HepG2 (cell line): Measurements from ENCODE around the gene NDUFAF8. TPM values are rescaled to one million over a fixed set of nuclear protein-coding genes. Genes with fewer than 3 reads are reported as not detected.

ENCODE experiments used
- ATAC-seq: fragments of 200-7000 bp; cut with Tn5 transposase; 3 replicates; pipeline ENCODE4 v1.9.1; 2020; ENCODE audit warnings: mild to moderate bottlenecking, moderate library complexity
- BruUV-seq: library from RNA; stranded (reverse); fragments of 400-500 nt; replicated peaks from 2 replicates; lab custom pipeline; 2021; lab: Mats Ljungman, UMichigan
- CTCF ChIA-PET: fragments of 300-600 bp; formaldehyde crosslinking; extraction: SDS; loops from one replicate; lab custom pipeline; 2021; ENCODE audit warnings: low total read pairs, inconsistent platforms, low intra/inter-chr PET ratio; lab: Yijun Ruan, JAX
- POLR2A ChIA-PET: fragments of 350-600 bp; sonication (Branson Sonifier 250); formaldehyde crosslinking; loops from one replicate; lab custom pipeline; 2020; ENCODE audit warnings: antibody characterized with exemption, inconsistent platforms; lab: Yijun Ruan, JAX
- DNase-seq: peaks from one replicate; pipeline ENCODE4 v3.0.0-alpha.2; 2015; ENCODE audit warnings: low spot score
- FAIRE-seq: peaks from 3 replicates; lab custom pipeline; 2011; peaks lifted over from hg19 to GRCh38; lab: Jason Lieb, UNC
- H2AFZ ChIP-seq: one replicate; pipeline ENCODE4 v1.6.1; 2011; ENCODE audit warnings: low read length, inconsistent platforms
- H3K27ac ChIP-seq: fragments of 300-600 bp; 3 replicates; pipeline ENCODE4 v1.8.0; 2011; ENCODE audit warnings: mixed run types, mild to moderate bottlenecking, mixed read lengths, low read length, inconsistent platforms; ENCODE audit not compliant: insufficient read depth; ENCODE audit errors: extremely low read length
- H3K27me3 ChIP-seq, 2 experiments: fragments of 200-600 bp in 1 of 2; 2 replicates in 1 of 2; 3 replicates in 1 of 2; pipeline versions ENCODE4 v1.6.0 to v1.8.0; 2011; ENCODE audit warnings: low read length in 2 of 2, mild to moderate bottlenecking in 2 of 2, moderate library complexity in 2 of 2, inconsistent platforms in 1 of 2; ENCODE audit not compliant: insufficient read depth in 2 of 2, control insufficient read depth in 1 of 2
- H3K36me3 ChIP-seq, 2 experiments: fragments of 200-600 bp in 1 of 2; replicated peaks in 1 of 2; 2 replicates in 1 of 2; 3 replicates in 1 of 2; pipeline versions ENCODE4 v1.5.1 to v1.8.0; 2011; ENCODE audit warnings: low read length in 2 of 2, inconsistent platforms in 1 of 2; ENCODE audit not compliant: insufficient read depth in 2 of 2, control insufficient read depth in 1 of 2
- H3K4me1 ChIP-seq: 2 replicates; pipeline ENCODE4 v1.5.1; 2012; ENCODE audit warnings: low read length, inconsistent platforms; ENCODE audit not compliant: insufficient read depth
- H3K4me2 ChIP-seq: 2 replicates; pipeline ENCODE4 v1.6.0; 2011; ENCODE audit warnings: low read depth, low read length, inconsistent platforms
- H3K4me3 ChIP-seq, 3 experiments: fragments of 200-600 bp in 1 of 3; sonication (generic), shearing (Covaris generic) in 1 of 3; replicated peaks in 1 of 3; 2 replicates each; pipeline ENCODE4 v1.5.1; 2011 to 2016; ENCODE audit warnings: low read length in 3 of 3, inconsistent platforms in 2 of 3, low read depth in 2 of 3, mild to moderate bottlenecking in 2 of 3, control low read depth in 1 of 3, mixed read lengths in 1 of 3; ENCODE audit not compliant: insufficient read depth in 1 of 3
- H3K79me2 ChIP-seq: one replicate; pipeline ENCODE4 v1.6.1; 2011; ENCODE audit warnings: low read length, inconsistent platforms; ENCODE audit not compliant: insufficient read depth
- H3K9ac ChIP-seq: 2 replicates; pipeline ENCODE4 v1.6.0; 2011; ENCODE audit warnings: mild to moderate bottlenecking, low read depth, low read length, inconsistent platforms; ENCODE audit not compliant: insufficient read depth
- H3K9me3 ChIP-seq: 2 replicates; pipeline ENCODE4 v1.5.1; 2012; ENCODE audit warnings: mild to moderate bottlenecking, low read length
- H4K20me1 ChIP-seq: 2 replicates; pipeline ENCODE4 v1.6.0; 2011; ENCODE audit warnings: inconsistent platforms, mild to moderate bottlenecking, low read length, moderate library complexity; ENCODE audit not compliant: insufficient read depth
- CENPT ChIP-seq: sonication (generic); formaldehyde crosslinking; IDR thresholded peaks from 2 replicates; pipeline ENCODE4 v1.8.0; 2022; ENCODE audit warnings: low read depth, mild to moderate bottlenecking, moderate library complexity, missing genetic modification reagents
- HES4 ChIP-seq: sonication (generic); formaldehyde crosslinking; IDR thresholded peaks from 2 replicates; pipeline ENCODE4 v1.9.0; 2021; ENCODE audit warnings: mild to moderate bottlenecking, missing genetic modification reagents, borderline replicate concordance
- KLF15 ChIP-seq: sonication (generic); formaldehyde crosslinking; IDR thresholded peaks from 2 replicates; pipeline ENCODE4 v1.8.1; 2023; ENCODE audit warnings: borderline replicate concordance, mild to moderate bottlenecking, inconsistent platforms, missing genetic modification reagents, mixed read lengths
- MED13 ChIP-seq: sonication (generic); formaldehyde crosslinking; IDR thresholded peaks from 2 replicates; pipeline ENCODE4 v1.5.0; 2020; ENCODE audit warnings: missing genetic modification reagents
- NCOA5 ChIP-seq: sonication (generic); formaldehyde crosslinking; IDR thresholded peaks from 2 replicates; pipeline ENCODE4 v1.4.0; 2020; ENCODE audit warnings: missing genetic modification reagents
- TRIM22 ChIP-seq: fragments of 450-650 bp; IDR thresholded peaks from 2 replicates; pipeline ENCODE4 v1.6.1; 2017
- ZBTB14 ChIP-seq: sonication (generic); formaldehyde crosslinking; IDR thresholded peaks from 2 replicates; pipeline ENCODE4 v1.4.0; 2020; ENCODE audit warnings: missing genetic modification reagents
- ZNF496 ChIP-seq: sonication (generic); formaldehyde crosslinking; IDR thresholded peaks from 2 replicates; pipeline ENCODE4 v1.8.1; 2023; ENCODE audit warnings: mild to moderate bottlenecking, moderate library complexity, missing genetic modification reagents; ENCODE audit not compliant: insufficient replicate concordance
- ZNF678 ChIP-seq: sonication (generic); formaldehyde crosslinking; IDR thresholded peaks from 2 replicates; pipeline ENCODE4 v1.4.0; 2020; ENCODE audit warnings: mild to moderate bottlenecking, missing genetic modification reagents
- WGBS: methylation state at CpG from one replicate; pipeline ENCODE4 v1.1.6; 2017; ENCODE audit warnings: low lambda C conversion rate; 5-methylcytosine and 5-hydroxymethylcytosine counted together
- in situ Hi-C: cut with HindIII; loops from 2 replicates; pipeline ENCODE4 v1.10.0; 2017; ENCODE audit warnings: low pct_unique_long_range_greater_than_20kb; ENCODE audit not compliant: extremely low pct_ligation_motif_present
- intact Hi-C: fragments of 100-400 bp; cut with micrococcal nuclease; formaldehyde crosslinking; loops from one replicate; pipeline ENCODE4 v1.10.0; 2022; ENCODE audit not compliant: unreplicated experiment
- polyA plus RNA-seq, 8 experiments: library from polyadenylated mRNA; depleted of rRNA in 3 of 8; stranded (reverse) in 7 of 8; unstranded in 1 of 8; fragments of >200 nt; fragmentation: Illumina TruSeq in 4 of 8; extraction: Trizol in 4 of 8; gene quantifications; 2 replicates each; pipeline versions ENCODE4 v1.2.1 to v1.2.3, GENCODE V29; 2011 to 2016; ENCODE audit warnings: low read depth in 4 of 8, missing spikeins in 1 of 8, mixed read lengths in 1 of 8; ENCODE audit not compliant: insufficient read depth in 1 of 8
- total RNA-seq, 5 experiments: library from RNA; depleted of rRNA; stranded (reverse); fragments of >200 nt; fragmentation: Illumina TruSeq; extraction: Trizol; gene quantifications; 2 replicates each; pipeline ENCODE4 v1.2.3, GENCODE V29; 2016; ENCODE audit warnings: low read depth in 1 of 5
- TF ChIP-seq, protein P1 (sequence below): sonication (generic); formaldehyde crosslinking; IDR thresholded peaks from 2 replicates; pipeline ENCODE4 v1.8.1; 2023; ENCODE audit warnings: mild to moderate bottlenecking, missing genetic modification reagents

NDUFAF8 gene
- total and polyA plus RNA-seq, 2 of the 13 experiments (the other 11 are each of a cell fraction or from before 2014, with no cell fraction given): 75.6 to 233 TPM

- intact Hi-C loops: no loop called here
- H3K4me3 ChIP-seq: no peak overlapping the region
- POLR2A ChIA-PET: interaction anchor here (1.4 kb wide), 1 partner anchor 30 kb away, joined by 3 read pairs; the partner anchor contains the start of gene CEP131
Measured at GRCh38 chr17:81192386-81193050, 46.6 kb upstream of the NDUFAF8 start.

DNA sequence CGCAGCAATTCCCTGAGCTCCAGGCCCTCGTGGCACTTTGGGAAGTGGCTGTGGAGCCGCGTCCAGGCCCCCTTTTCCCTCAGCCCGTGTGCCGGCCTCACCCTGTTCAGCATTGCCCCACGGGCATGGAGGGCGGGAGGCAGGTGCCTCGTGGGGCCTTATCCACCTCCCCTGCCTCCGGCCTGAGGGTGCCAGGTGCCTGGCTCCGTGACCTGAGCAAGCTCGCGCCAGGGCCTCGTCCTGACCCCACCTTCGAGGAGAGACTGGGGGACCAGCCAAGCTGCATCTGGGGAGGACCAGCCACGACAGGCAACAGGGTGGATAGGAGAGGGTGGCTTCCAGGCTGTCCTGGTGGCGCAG is 46.1 kb upstream of the NDUFAF8 start:
- WGBS: 91% methylated on average over 8 of the region's 17 CpGs
- ChIA-PET CTCF (no interaction called here), POLR2A (interaction anchor here (1.4 kb wide), 1 partner anchor 30 kb away, joined by 3 read pairs; the partner anchor contains the start of gene CEP131)
- H3K4me2 ChIP-seq: no peak overlapping the region
- intact Hi-C loops: no loop called here
- TF ChIP-seq, protein P1, sequence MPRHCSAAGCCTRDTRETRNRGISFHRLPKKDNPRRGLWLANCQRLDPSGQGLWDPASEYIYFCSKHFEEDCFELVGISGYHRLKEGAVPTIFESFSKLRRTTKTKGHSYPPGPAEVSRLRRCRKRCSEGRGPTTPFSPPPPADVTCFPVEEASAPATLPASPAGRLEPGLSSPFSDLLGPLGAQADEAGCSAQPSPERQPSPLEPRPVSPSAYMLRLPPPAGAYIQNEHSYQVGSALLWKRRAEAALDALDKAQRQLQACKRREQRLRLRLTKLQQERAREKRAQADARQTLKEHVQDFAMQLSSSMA: no peak
- TF ChIP-seq HES4 (no peak), KLF15 (no peak), ZBTB14 (CRISPR knock-in tag) (no peak), MED13 (no peak), ZNF678 (CRISPR knock-in tag) (no peak), ZNF496 (CRISPR knock-in tag) (no peak), TRIM22 (no peak), CENPT (CRISPR knock-in tag) (no peak)
- TF ChIP-seq, all 625 proteins: peak for 0
- in situ Hi-C loops: loop anchor here (5.0 kb wide), 1 partner anchor 51 kb away; no protein-coding TSS in a partner anchor
- Histone ChIP-seq H2AFZ (no peak overlapping the region), H3K27ac (no peak overlapping the region), H3K9ac (no peak overlapping the region), H3K9me3 (no peaks in the 10 kb centered on the region), H3K36me3 (peaks cover 12% of the 10 kb centered on the region in 2 experiments; a peak in 3 of 5 replicates), H3K4me3 (no peak overlapping the region), H4K20me1 (no peaks in the 10 kb centered on the region), H3K79me2 (no peaks in the 10 kb centered on the region), H3K27me3 (no peaks in the 10 kb centered on the region), H3K4me1 (no peaks in the 10 kb centered on the region)
- DNase-seq: no peak
- no peak for ATAC-seq
- no peak for FAIRE-seq
- no TSS peak for BruUV-seq

More at GRCh38 chr17:81192386-81193050, 46.6 kb upstream of the NDUFAF8 start:
- in situ Hi-C loops: loop anchor here (5.0 kb wide), 1 partner anchor 50 kb away; no protein-coding TSS in a partner anchor
- Histone ChIP-seq H3K4me1 (no peaks in the 10 kb centered on the region), H3K9ac (no peak overlapping the region), H2AFZ (no peak overlapping the region), H3K9me3 (no peaks in the 10 kb centered on the region), H3K27me3 (no peaks in the 10 kb centered on the region), H3K4me2 (no peak overlapping the region), H4K20me1 (no peaks in the 10 kb centered on the region), H3K27ac (no peak overlapping the region), H3K36me3 (peaks cover 7 to 11% of the 10 kb centered on the region in 2 experiments; a peak in 3 of 5 replicates), H3K79me2 (no peaks in the 10 kb centered on the region)
- FAIRE-seq: no peak
- no peak for DNase-seq
- CTCF ChIA-PET: no interaction called here
- BruUV-seq: no TSS peak
- no peak for ATAC-seq
- WGBS: 96% methylated on average over 26 of the region's 34 CpGs
- TF ChIP-seq NCOA5: no peak
- TF ChIP-seq, all 625 proteins: peak for 0
